GM12878 (cell line): Measurements from ENCODE around the gene FBXO5. TPM values are rescaled to one million over a fixed set of nuclear protein-coding genes. Genes with fewer than 3 reads are reported as not detected.
"Not testable (repeated sequence)": the region's sequence is repeated elsewhere in the genome, so short reads cannot be mapped to it uniquely, and the experiment has no call there.

Experiments
- ATAC-seq: fragments of 200-7000 bp; cut with Tn5 transposase; 3 replicates; pipeline ENCODE4 v1.9.1; 2020; ENCODE audit warnings: mild to moderate bottlenecking, moderate library complexity
- BruUV-seq: library from RNA; stranded (reverse); fragments of 400-500 nt; replicated peaks from 2 replicates; lab custom pipeline; 2021; lab: Mats Ljungman, UMichigan
- CTCF ChIA-PET: fragments of 300-600 bp; sonication (Branson Sonifier 250); formaldehyde crosslinking; extraction: SDS; loops from one replicate; lab custom pipeline; 2021; ENCODE audit warnings: inconsistent platforms; lab: Yijun Ruan, JAX
- POLR2A ChIA-PET: fragments of 350-600 bp; formaldehyde crosslinking; extraction: SDS; loops from one replicate; lab custom pipeline; 2021; ENCODE audit warnings: inconsistent platforms; lab: Charles Lee
- RAD21 ChIA-PET: fragments of 300-600 bp; sonication (Branson Sonifier 250); formaldehyde crosslinking; loops from one replicate; lab custom pipeline; 2023; ENCODE audit warnings: antibody characterized with exemption; ENCODE audit not compliant: unreplicated experiment; lab: Charles Lee
- SMC1A ChIA-PET: fragments of 300-600 bp; sonication (Branson Sonifier 250); formaldehyde crosslinking; loops from one replicate; lab custom pipeline; 2023; ENCODE audit not compliant: unreplicated experiment, uncharacterized antibody; lab: Charles Lee
- DNase-seq: peaks from one replicate; pipeline ENCODE4 v3.0.0-alpha.2; 2011; ENCODE audit warnings: low read depth, low spot score
- FAIRE-seq: peaks from 3 replicates; lab custom pipeline; 2011; peaks lifted over from hg19 to GRCh38; lab: Jason Lieb, UNC
- H2AFZ ChIP-seq: 2 replicates; pipeline ENCODE4 v1.6.0; 2011; ENCODE audit warnings: low read depth, low read length, control low read depth; ENCODE audit not compliant: control insufficient read depth
- H3K27ac ChIP-seq: 2 replicates; pipeline ENCODE4 v1.5.1; 2011; ENCODE audit warnings: control low read depth; ENCODE audit not compliant: control insufficient read depth, insufficient read depth
- H3K27me3 ChIP-seq, 2 experiments: replicated peaks in 1 of 2; 2 replicates each; pipeline versions ENCODE4 v1.6.0 to v1.6.1; 2011; ENCODE audit warnings: low read length in 1 of 2; ENCODE audit not compliant: control insufficient read depth in 2 of 2, insufficient read depth in 2 of 2
- H3K36me3 ChIP-seq, 2 experiments: 2 replicates each; pipeline ENCODE4 v1.5.1; 2011; ENCODE audit warnings: low read length in 1 of 2; ENCODE audit not compliant: control insufficient read depth in 2 of 2, insufficient read depth in 2 of 2
- H3K4me1 ChIP-seq: 2 replicates; pipeline ENCODE4 v1.6.1; 2011; ENCODE audit warnings: mild to moderate bottlenecking, low read length, moderate library complexity, mixed read lengths; ENCODE audit not compliant: control insufficient read depth, insufficient read depth
- H3K4me2 ChIP-seq: 2 replicates; pipeline ENCODE4 v1.6.0; 2011; ENCODE audit warnings: control low read depth; ENCODE audit not compliant: control insufficient read depth, insufficient read depth
- H3K4me3 ChIP-seq: fragments of 200-600 bp; sonication (generic); 2 replicates; pipeline ENCODE4 v1.5.1; 2016
- H3K79me2 ChIP-seq: 2 replicates; pipeline ENCODE4 v1.6.0; 2011; ENCODE audit warnings: low read length; ENCODE audit not compliant: control insufficient read depth, insufficient read depth
- H3K9ac ChIP-seq: 2 replicates; pipeline ENCODE4 v1.8.0; 2011; ENCODE audit warnings: low read length, control low read depth, mixed read lengths; ENCODE audit not compliant: control insufficient read depth, insufficient read depth
- H3K9me3 ChIP-seq: replicated peaks from 3 replicates; pipeline ENCODE4 v1.5.1; 2011; ENCODE audit warnings: mild to moderate bottlenecking, low read length; ENCODE audit not compliant: control insufficient read depth, insufficient read depth
- H4K20me1 ChIP-seq: 2 replicates; pipeline ENCODE4 v1.6.0; 2011; ENCODE audit not compliant: control insufficient read depth, insufficient read depth
- RAD21 ChIP-seq: IDR thresholded peaks from 2 replicates; pipeline ENCODE4 v1.6.1; 2011; ENCODE audit warnings: mild to moderate bottlenecking, low read depth, low read length, moderate library complexity; ENCODE audit not compliant: insufficient read depth
- WGBS: methylation state at CpG from one replicate; pipeline ENCODE4 v1.1.6; 2016; ENCODE audit warnings: low lambda C conversion rate; ENCODE audit not compliant: insufficient replicate concordance, insufficient coverage; ENCODE audit errors: missing lambda C conversion rate; 5-methylcytosine and 5-hydroxymethylcytosine counted together
- in situ Hi-C: fragments of 300-500 bp; cut with MboI; formaldehyde crosslinking; loops from 9 replicates; pipeline ENCODE4 v1.14.3; 2018; ENCODE audit warnings: mixed read lengths
- intact Hi-C: fragments of 100-400 bp; cut with micrococcal nuclease; formaldehyde crosslinking; loops from one replicate; pipeline ENCODE4 v1.14.2; 2022; ENCODE audit not compliant: unreplicated experiment
- polyA plus RNA-seq, 11 experiments: library from polyadenylated mRNA; depleted of rRNA in 4 of 11; unstranded in 6 of 11; stranded (reverse) in 5 of 11; fragments of >200 nt; fragmentation: Nextera tagmentation in 4 of 11; fragmentation: Illumina TruSeq in 1 of 11; extraction: Ambion mirVana in 4 of 11; extraction: Trizol in 1 of 11; gene quantifications; 1 replicate in 1 of 11; 2 replicates in 10 of 11; pipeline versions ENCODE4 v1.2.1 to v1.2.3, GENCODE V29; 2011 to 2016; ENCODE audit warnings: inconsistent platforms in 2 of 11, missing spikeins in 2 of 11, low read depth in 1 of 11
- total RNA-seq, 4 experiments: library from RNA; depleted of rRNA in 3 of 4; stranded (reverse); fragments of >200 nt in 3 of 4; fragmentation: Illumina TruSeq in 1 of 4; extraction: Trizol in 1 of 4; gene quantifications; 2 replicates each; pipeline versions ENCODE4 v1.2.1 to v1.2.3, GENCODE V29; 2013 to 2021
- TF ChIP-seq, protein P1 (sequence below): fragments of 450-650 bp; IDR thresholded peaks from 2 replicates; pipeline ENCODE4 v1.6.1; 2016; ENCODE audit warnings: mild to moderate bottlenecking

The FBXO5 gene
- total and polyA plus RNA-seq, 10 of the 15 experiments (the other 5 are each of a cell fraction or from before 2014, with no cell fraction given): 13.6 to 62.2 (median 37.7) TPM

DNA sequence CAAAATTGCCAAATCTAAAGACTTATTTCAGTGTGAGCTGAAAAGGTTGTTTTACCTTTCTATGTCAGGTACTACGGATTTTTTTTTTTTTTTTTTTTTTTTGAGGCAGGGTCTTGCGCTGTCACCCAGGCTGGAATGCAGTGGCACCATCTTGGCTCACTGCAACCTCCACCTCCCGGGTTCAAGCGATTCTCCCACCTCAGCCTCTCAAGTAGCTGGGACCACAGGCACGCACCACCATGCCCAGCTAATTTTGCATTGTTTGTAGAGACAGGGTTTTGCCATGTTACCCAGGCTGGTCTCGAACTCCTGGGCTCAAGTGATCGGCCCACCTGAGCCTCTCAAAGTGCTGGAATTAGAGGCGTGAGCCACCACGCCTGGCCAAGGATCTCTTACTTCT, 17.9 kb upstream of the FBXO5 start:
- TF ChIP-seq, protein P1, sequence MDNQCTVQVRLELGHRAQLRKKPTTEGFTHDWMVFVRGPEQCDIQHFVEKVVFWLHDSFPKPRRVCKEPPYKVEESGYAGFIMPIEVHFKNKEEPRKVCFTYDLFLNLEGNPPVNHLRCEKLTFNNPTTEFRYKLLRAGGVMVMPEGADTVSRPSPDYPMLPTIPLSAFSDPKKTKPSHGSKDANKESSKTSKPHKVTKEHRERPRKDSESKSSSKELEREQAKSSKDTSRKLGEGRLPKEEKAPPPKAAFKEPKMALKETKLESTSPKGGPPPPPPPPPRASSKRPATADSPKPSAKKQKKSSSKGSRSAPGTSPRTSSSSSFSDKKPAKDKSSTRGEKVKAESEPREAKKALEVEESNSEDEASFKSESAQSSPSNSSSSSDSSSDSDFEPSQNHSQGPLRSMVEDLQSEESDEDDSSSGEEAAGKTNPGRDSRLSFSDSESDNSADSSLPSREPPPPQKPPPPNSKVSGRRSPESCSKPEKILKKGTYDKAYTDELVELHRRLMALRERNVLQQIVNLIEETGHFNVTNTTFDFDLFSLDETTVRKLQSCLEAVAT: peak; percentile 60; the same call in 1 of the 2 replicates
- SMC1A ChIA-PET: interaction anchor here (1.2 to 3.0 kb wide), 6 partner anchors 9 to 27 kb away, joined by 3 to 26 read pairs (median 8); partner anchors contain the start of gene FBXO5
- intact Hi-C loops, H3K36me3 ChIP-seq, FAIRE-seq, in situ Hi-C loops, H4K20me1 ChIP-seq, H2AFZ ChIP-seq, H3K9ac ChIP-seq, H3K9me3 ChIP-seq, ATAC-seq, H3K4me1 ChIP-seq, H3K27me3 ChIP-seq, DNase-seq, H3K27ac ChIP-seq, BruUV-seq: not testable (repeated sequence)
- Histone ChIP-seq H3K4me3 (peak overlapping the region; percentile 84), H3K79me2 (peaks cover 65% of the 10 kb centered on the region), H3K4me2 (peak overlapping the region; percentile 80)
- CTCF ChIA-PET: interaction anchor here (0.6 to 1.6 kb wide), 9 partner anchors 10 to 1253 kb away, joined by 3 to 6 read pairs (median 3); no protein-coding TSS in a partner anchor
- RAD21 ChIA-PET: interaction anchor here (1.0 to 3.5 kb wide), 6 partner anchors 10 to 104 kb away, joined by 3 to 22 read pairs (median 4); partner anchors contain the start of gene FBXO5
- 88% methylated on average over 6 of the region's 9 CpGs for WGBS
- POLR2A ChIA-PET: interaction anchor here (0.7 to 7.9 kb wide), 6 partner anchors 10 to 358 kb away, joined by 3 to 101 read pairs (median 9); partner anchors contain the start of gene FBXO5

DNA sequence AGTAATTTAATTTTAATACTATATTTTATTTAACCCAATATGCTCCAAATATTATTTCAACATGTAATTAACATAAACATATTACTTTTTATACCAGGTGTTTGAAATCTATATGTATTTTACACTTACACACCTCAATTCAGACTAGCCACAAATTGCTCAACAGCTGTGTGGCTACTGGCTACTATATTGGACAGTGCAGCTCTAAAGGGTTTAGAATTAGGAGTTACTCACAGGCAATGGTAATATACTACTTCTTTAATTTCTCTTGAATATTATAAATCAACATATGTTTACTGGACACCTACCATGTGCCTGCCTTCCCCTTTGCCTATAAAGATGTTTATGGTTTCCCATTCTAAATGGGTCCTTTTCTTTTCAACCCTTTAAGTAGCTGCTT, 17.4 kb upstream of the FBXO5 start:
- Histone ChIP-seq H3K79me2 (peaks cover 65% of the 10 kb centered on the region), H3K9me3 (no peaks in the 10 kb centered on the region; the same call in 2 of the 3 replicates), H3K27me3 (no peaks in the 10 kb centered on the region), H3K4me1 (no peaks in the 10 kb centered on the region), H3K9ac (no peak overlapping the region), H4K20me1 (no peaks in the 10 kb centered on the region), H3K27ac (no peak overlapping the region), H3K4me2 (0 out of 2 replicates have a peak overlapping the region, but pooled peaks have one; percentile 39), H3K36me3 (peaks cover 0 to 2% of the 10 kb centered on the region in 2 experiments; a peak in 2 of 4 replicates), H3K4me3 (no peak overlapping the region), H2AFZ (no peak overlapping the region)
- BruUV-seq: no TSS peak
- no peak for ATAC-seq
- SMC1A ChIA-PET: interaction anchor here (1.2 to 3.0 kb wide), 6 partner anchors 9 to 27 kb away, joined by 3 to 26 read pairs (median 8); partner anchors contain the start of gene FBXO5
- POLR2A ChIA-PET: interaction anchor here (0.6 to 7.9 kb wide), 7 partner anchors 9 to 358 kb away, joined by 3 to 101 read pairs (median 8); partner anchors contain the start of gene FBXO5
- intact Hi-C loops: no loop called here
- no peak for DNase-seq
- FAIRE-seq: no peak
- RAD21 ChIA-PET: interaction anchor here (0.9 to 3.5 kb wide), 8 partner anchors 9 to 104 kb away, joined by 3 to 22 read pairs (median 3); partner anchors contain the start of gene FBXO5
- TF ChIP-seq RAD21: no peak
- CTCF ChIA-PET: interaction anchor here (0.6 to 1.6 kb wide), 9 partner anchors 9 to 1254 kb away, joined by 3 to 6 read pairs (median 3); no protein-coding TSS in a partner anchor
- in situ Hi-C loops: no loop called here

DNA sequence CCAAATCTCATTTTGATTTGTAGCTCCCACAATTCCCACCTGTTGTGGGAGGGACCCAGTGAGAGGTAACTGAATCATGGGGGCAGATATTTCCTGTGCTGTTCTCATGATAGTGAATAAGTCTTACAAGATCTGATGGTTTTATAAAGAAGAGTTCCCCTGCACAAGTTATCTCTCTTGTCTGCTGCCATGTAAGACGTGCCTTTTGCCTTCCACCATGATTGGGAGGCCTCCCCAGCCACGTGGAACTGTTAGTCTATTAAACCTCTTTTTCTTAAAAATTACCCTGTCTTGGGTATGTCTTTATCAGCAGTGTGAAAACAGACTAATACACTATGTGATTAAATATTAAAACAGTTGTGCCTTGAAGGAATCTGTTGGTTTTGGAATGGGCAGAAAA, 16.7 kb upstream of the FBXO5 start:
- WGBS: 100% methylated on average over 2 of the region's 2 CpGs
- H3K4me3 ChIP-seq, intact Hi-C loops, ATAC-seq, H3K4me2 ChIP-seq, H3K27ac ChIP-seq, DNase-seq, BruUV-seq, H3K9me3 ChIP-seq, H3K36me3 ChIP-seq, FAIRE-seq, H3K4me1 ChIP-seq, H2AFZ ChIP-seq, H3K9ac ChIP-seq, H3K27me3 ChIP-seq, H4K20me1 ChIP-seq: not testable (repeated sequence)
- peaks cover 68% of the 10 kb centered on the region for H3K79me2 ChIP-seq
- ChIA-PET CTCF (interaction anchor here (1.0 to 1.6 kb wide), 5 partner anchors 22 to 101 kb away, joined by 3 to 6 read pairs (median 5); no protein-coding TSS in a partner anchor), SMC1A (interaction anchor here (2.1 to 3.0 kb wide), 4 partner anchors 14 to 26 kb away, joined by 6 to 26 read pairs (median 16); partner anchors contain the start of gene FBXO5), POLR2A (interaction anchor here (1.6 to 7.9 kb wide), 3 partner anchors 8 to 21 kb away, joined by 4 to 101 read pairs (median 10); partner anchors contain the start of gene FBXO5), RAD21 (interaction anchor here (0.9 to 3.5 kb wide), 5 partner anchors 15 to 105 kb away, joined by 3 to 22 read pairs (median 4); partner anchors contain the start of gene FBXO5)
- in situ Hi-C loops: loop anchor here (25.0 kb wide), 3 partner anchors 1238 to 1738 kb away; partner anchors contain the start of gene SCAF8
